Skeletal muscle cell (primary cell): ENCODE data around the gene NCAM1.
"Not testable (repeated sequence)": the region's sequence is repeated elsewhere in the genome, so short reads cannot be mapped to it uniquely, and the experiment has no call there.

Source experiments
- DNase-seq: peaks from one replicate; pipeline ENCODE4 v3.0.0-alpha.2; 2010; ENCODE audit warnings: low read depth
- H3K4me3 ChIP-seq: 2 replicates; pipeline ENCODE4 v1.5.1; 2011; ENCODE audit warnings: low read depth, mild to moderate bottlenecking, control low read depth, low read length, moderate library complexity

The NCAM1 gene

GRCh38 chr11:113015098-113015455, 53.9 kb downstream of the NCAM1 start:
- no peak for DNase-seq
- no peak overlapping the region for H3K4me3 ChIP-seq

DNA sequence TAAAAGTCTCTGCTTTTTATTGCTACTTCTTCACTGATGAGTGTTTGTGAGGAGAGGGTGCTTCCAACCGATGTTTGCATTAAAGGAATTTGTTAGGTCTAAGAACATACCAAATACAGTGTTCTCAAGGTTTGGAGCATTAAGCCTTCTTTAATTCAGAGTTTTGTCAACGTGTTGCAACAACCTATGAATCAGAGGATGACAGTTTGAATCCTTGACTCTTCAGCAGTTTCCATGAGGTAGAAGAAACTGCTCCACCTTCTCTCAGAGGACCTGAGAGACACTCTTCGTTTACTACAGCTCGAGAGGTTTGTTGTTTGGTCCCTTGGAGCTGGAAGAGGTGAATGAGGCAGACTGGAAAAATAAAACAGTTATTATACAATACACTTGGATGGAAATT, 55.7 kb downstream of the NCAM1 start:
- H3K4me3 ChIP-seq: no peak overlapping the region
- DNase-seq: no peak

- no peak overlapping the region for H3K4me3 ChIP-seq
- no peak for DNase-seq
Observed at GRCh38 chr11:113018913-113019312, 57.7 kb downstream of the NCAM1 start.

GRCh38 chr11:113019711-113020110, 58.5 kb downstream of the NCAM1 start:
- no peak overlapping the region for H3K4me3 ChIP-seq
- DNase-seq: no peak

DNA sequence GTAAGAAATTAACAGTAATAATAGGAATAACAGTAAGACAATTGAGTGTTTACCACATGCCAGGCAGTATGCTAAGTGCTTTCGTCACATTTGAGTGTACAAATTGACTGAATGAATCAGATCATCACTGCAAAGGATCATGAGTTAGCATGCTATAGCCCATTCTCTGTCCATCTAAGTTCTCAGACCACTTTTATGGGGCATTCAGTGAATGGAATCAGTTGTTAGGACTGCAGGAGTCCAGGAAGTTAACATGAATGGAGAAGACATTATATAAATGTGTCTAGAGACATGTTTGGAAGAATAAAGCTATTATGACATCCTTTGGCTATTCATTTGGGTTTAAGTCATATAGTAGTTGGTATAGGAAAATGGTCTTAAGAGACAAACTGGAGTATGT, 59.9 kb downstream of the NCAM1 start:
- no peak for DNase-seq
- no peak overlapping the region for H3K4me3 ChIP-seq

DNA sequence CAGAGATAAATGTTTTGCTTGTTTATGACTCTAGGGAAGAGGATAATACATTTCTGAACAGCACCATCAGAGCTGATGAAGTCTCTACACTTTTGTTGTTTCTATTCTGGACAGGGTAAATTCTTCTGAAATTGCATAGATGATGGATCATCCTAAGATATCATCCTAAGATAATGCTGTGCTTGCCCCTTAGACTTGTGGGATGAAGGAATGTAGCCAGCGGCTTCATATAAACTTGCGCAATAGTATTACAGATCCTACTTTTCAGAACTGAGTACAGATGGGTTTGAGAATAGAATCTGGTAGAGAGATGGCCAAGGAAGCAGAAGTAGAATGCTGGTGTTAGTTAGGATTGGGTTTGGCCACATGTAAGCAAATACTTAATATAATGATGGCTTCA, 61.0 kb downstream of the NCAM1 start:
- H3K4me3 ChIP-seq: no peak overlapping the region
- no peak for DNase-seq

DNA sequence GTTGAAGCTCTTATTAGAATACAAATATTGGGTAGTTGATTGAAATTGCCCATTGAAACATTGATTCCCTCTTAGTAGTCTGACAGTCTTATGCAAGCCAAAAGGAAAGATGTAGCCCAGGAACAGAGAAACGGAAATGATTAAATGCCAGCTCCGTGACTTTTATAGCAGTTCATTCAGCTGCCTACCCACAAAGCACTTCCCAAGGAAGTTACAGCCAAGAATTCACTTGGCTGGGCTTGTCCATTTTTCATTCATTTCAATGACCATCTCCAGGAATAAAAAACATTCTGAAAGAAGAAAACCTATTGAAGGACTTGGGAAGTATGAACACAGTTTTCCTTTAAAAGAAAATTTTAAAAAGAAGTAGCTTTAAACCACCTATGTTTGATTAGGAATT, 62.0 kb downstream of the NCAM1 start:
- no peak for DNase-seq
- no peak overlapping the region for H3K4me3 ChIP-seq

DNA sequence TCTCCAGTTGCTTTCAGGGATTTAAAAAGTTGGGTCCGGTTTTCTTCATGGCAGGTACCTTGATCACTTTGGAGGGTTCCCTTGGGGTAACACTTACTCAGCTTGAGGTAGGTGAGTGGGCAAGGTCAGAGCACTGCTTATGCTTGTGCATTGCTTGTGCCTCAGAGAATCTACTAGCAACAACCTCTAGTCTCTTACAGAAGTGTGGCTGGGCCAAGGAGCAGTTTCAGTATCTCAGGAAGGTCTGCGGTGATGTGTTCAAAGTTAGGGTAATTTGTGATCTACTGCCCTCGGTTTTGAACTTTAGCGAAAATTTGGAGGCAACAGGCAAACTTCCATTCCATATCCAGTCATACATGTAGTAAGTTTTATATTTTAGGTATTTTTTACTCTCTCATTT, 62.8 kb downstream of the NCAM1 start:
- H3K4me3 ChIP-seq: no peak overlapping the region
- DNase-seq: no peak

- no peak for DNase-seq
- H3K4me3 ChIP-seq: no peak overlapping the region
Observed at GRCh38 chr11:113026778-113027177, 65.6 kb downstream of the NCAM1 start.

- H3K4me3 ChIP-seq: no peak overlapping the region
- DNase-seq: no peak
Observed at GRCh38 chr11:113034576-113034975, 73.4 kb downstream of the NCAM1 start.

GRCh38 chr11:113035708-113036107, 74.5 kb downstream of the NCAM1 start:
- no peak for DNase-seq
- no peak overlapping the region for H3K4me3 ChIP-seq

GRCh38 chr11:113043698-113044097, 82.5 kb downstream of the NCAM1 start:
- DNase-seq: no peak
- H3K4me3 ChIP-seq: no peak overlapping the region

DNA sequence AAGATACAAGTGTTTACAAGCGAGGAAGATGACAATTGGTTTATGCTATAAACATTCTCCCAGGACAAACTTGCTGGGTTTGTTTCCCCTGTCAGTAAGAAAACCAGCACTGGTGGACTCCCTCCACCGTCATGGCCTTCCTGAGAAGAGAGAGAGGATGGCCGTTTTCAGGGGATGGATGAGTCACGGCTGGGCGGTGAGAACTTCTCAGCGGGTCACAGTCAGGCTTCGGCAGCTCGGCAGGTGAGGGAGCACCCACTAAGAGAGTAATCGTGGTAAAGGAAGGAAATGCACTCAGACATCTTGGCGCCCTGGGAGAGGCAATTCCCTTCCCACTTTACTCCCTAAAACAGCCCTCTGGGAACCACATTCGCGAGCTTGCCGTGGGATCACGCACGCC, 83.9 kb downstream of the NCAM1 start:
- DNase-seq: no peak

DNA sequence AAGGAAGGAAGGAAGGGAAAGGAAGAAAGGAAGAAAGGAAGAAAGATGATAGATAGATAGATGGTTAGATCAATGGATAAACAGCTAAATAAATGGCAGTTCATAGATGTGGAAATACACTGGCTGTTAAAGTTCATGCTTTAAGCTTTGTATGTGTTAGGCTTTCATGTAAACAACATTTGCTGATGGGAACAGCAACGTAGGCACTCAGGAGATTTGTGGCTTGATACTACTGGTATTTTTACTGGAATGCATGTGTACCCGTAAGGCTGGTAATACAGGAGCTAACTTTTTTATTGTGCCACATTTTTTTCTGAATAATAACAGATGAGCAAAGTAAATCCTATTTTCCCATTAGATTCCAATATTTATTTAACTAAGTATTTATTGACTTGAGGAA, 85.6 kb downstream of the NCAM1 start:
- no peak overlapping the region for H3K4me3 ChIP-seq
- no peak for DNase-seq

More for the DNA sequence above, 83.9 kb downstream of the NCAM1 start:
- H3K4me3 ChIP-seq: no peak overlapping the region

- no peak overlapping the region for H3K4me3 ChIP-seq
- DNase-seq: peak; percentile 12
Observed at GRCh38 chr11:113048820-113049768, 87.9 kb downstream of the NCAM1 start.

- not testable (repeated sequence) for DNase-seq
Observed at GRCh38 chr11:113053042-113053441, 91.8 kb downstream of the NCAM1 start.

GRCh38 chr11:113057038-113057437, 95.8 kb downstream of the NCAM1 start:
- H3K4me3 ChIP-seq: no peak overlapping the region
- no peak for DNase-seq

More at GRCh38 chr11:113053042-113053441, 91.8 kb downstream of the NCAM1 start:
- H3K4me3 ChIP-seq: not testable (repeated sequence)

- H3K4me3 ChIP-seq: no peak overlapping the region
- no peak for DNase-seq
Observed at GRCh38 chr11:113059548-113059947, 98.3 kb downstream of the NCAM1 start.

DNA sequence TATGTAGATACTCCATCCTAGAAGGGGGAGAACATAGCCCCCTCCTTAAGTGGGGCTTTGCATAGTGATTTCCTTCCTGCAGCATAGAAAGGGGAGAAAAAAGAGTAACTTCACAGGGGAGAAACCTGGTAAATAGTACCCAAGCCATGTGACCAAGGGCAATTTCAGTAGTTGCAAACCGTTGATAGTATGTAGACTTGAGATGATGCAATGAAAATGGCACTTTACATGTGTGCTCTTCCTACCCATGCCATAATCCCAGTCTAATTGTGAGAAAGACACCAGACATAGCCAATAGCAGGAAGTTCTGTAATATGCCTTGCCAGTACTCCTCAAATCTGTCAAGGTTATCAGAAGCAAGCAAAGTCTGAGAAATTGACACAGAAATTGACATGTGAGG, 104.1 kb downstream of the NCAM1 start:
- DNase-seq: no peak
- no peak overlapping the region for H3K4me3 ChIP-seq

DNA sequence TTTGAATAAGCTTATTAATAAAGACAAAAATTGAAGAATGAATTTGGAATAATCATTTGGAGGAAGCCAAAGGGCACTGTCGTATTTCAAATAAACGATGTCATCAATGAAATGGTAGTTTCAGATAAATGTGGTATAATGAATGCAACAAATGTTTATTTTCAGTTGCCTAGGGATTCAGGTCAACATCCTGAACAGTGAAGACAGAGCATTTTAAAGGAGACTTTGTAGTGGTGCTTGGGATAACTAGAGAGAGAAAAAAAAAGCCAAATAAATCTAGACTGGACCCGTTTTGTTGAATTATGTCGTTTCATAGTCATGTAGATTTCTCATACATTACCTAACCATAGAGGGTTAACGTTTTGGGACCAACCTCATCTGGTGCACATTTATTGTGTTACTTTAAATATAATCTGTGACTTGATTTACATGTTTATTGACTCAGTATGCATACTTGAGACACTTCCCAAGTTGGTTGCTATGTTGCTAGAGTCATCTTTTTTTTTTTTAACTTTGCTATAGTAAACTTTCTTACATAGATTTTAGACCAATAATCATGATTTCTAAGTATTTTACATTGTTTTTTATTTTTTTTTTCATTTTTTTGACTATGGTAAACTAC, 111.1 kb downstream of the NCAM1 start:
- DNase-seq: no peak
- H3K4me3 ChIP-seq: no peak overlapping the region
